Measurements from ENCODE around the gene PORCN.

DNA sequence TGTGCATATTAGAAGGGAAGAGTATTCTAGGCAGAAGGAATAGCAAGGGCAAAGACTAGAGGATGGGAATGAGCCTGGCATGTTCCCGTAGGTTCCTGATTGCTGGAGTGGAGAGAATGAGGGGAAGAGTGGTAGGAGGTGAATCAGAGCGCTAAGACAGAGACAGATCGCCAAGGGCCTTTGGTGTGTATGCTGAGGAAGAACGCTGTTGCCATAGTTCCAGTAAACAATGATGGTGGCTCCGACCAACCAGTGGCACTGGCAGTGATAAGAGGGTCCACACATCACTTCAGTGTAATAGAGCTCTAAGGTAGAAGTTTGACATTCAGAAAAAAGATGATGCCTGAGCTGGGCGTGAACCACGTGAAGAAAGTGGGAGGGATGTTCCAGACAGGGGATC is 31.7 kb downstream of the PORCN start:
- TF ChIP-seq, protein P1, sequence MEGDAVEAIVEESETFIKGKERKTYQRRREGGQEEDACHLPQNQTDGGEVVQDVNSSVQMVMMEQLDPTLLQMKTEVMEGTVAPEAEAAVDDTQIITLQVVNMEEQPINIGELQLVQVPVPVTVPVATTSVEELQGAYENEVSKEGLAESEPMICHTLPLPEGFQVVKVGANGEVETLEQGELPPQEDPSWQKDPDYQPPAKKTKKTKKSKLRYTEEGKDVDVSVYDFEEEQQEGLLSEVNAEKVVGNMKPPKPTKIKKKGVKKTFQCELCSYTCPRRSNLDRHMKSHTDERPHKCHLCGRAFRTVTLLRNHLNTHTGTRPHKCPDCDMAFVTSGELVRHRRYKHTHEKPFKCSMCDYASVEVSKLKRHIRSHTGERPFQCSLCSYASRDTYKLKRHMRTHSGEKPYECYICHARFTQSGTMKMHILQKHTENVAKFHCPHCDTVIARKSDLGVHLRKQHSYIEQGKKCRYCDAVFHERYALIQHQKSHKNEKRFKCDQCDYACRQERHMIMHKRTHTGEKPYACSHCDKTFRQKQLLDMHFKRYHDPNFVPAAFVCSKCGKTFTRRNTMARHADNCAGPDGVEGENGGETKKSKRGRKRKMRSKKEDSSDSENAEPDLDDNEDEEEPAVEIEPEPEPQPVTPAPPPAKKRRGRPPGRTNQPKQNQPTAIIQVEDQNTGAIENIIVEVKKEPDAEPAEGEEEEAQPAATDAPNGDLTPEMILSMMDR (optimal IDR thresholded peaks at IDR 0.05 in 1 of 3, IDR thresholded peaks at IDR 0.05 in 1 of 3, conservative IDR thresholded peaks at IDR 0.05 in 1 of 3; ENCODE audit: extremely low read depth in 1 of 3, insufficient read depth in 2 of 3, low read length in 3 of 3): no peak
- TF ChIP-seq EZH2 (IDR thresholded peaks at IDR 0.05; ENCODE audit: low read length): no peak

Measured in keratinocyte (primary cell).